Measurements from ENCODE around the gene PTPRG.

DNA sequence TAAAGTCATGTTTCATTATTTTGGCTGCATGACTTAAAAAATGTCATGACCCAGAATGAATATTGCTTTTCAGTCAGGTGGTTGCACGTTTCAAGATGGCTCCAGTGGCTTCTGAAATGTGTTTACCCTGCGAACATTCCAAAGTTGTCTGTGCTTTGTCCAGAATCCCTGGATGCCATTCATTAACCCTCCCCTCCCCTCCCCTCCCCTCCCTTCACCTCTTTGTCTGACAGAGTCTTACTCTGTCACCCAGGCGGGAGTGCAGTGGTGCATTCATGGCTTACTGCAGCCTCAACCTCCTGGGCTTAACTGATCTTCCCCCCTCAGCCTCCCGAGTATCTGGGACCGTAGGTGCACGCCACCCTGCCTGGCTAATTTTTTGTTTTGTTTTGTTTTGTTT lies 308.0 kb downstream of the PTPRG start:
- TF ChIP-seq POLR2A (IDR thresholded peaks at IDR 0.05; ENCODE audit: low read depth, low read length) (no peak), TAF1 (IDR thresholded peaks at IDR 0.05; ENCODE audit: borderline replicate concordance, low read depth, low read length) (no peak), POLR2AphosphoS5 (IDR thresholded peaks at IDR 0.05; ENCODE audit: low read depth, low read length) (no peak)
